Measurements from ENCODE around the gene ARHGAP12. TPM values are rescaled to one million over a fixed set of nuclear protein-coding genes. Genes with fewer than 3 reads are reported as not detected.

ARHGAP12 gene
- total RNA-seq, 1 donor from 2014 or later, result 11.4 TPM

DNA sequence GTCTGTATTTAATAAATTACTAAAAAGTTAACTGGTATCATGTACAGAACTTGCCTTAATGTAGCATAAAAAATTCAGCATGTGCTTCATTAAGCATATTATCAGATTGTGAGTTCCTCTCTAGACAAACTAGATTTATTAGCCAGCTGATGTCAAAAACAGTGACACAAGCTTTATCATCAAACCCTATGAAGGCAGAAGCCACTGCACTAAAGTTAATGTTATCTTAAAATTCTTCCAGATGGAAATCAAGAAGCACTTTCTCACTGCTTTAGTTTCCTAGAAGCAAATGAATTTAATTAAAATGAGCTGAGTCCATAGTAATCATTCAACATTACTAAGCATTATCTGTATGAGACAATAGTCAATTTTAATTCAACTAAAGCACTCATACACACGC, 96.4 kb downstream of the ARHGAP12 start:
- no peaks in the 10 kb centered on the region for H3K9me3 ChIP-seq
- no peaks in the 10 kb centered on the region for H3K36me3 ChIP-seq
- no peak for DNase-seq (ENCODE audit: low spot score in 2 of 2)
- no peaks in the 10 kb centered on the region for H3K4me1 ChIP-seq
- TF ChIP-seq, protein P1, sequence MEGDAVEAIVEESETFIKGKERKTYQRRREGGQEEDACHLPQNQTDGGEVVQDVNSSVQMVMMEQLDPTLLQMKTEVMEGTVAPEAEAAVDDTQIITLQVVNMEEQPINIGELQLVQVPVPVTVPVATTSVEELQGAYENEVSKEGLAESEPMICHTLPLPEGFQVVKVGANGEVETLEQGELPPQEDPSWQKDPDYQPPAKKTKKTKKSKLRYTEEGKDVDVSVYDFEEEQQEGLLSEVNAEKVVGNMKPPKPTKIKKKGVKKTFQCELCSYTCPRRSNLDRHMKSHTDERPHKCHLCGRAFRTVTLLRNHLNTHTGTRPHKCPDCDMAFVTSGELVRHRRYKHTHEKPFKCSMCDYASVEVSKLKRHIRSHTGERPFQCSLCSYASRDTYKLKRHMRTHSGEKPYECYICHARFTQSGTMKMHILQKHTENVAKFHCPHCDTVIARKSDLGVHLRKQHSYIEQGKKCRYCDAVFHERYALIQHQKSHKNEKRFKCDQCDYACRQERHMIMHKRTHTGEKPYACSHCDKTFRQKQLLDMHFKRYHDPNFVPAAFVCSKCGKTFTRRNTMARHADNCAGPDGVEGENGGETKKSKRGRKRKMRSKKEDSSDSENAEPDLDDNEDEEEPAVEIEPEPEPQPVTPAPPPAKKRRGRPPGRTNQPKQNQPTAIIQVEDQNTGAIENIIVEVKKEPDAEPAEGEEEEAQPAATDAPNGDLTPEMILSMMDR (IDR thresholded peaks at IDR 0.05), result no peak
- H3K4me3 ChIP-seq, result no peak overlapping the region
- intact Hi-C loops (cut with DNase I), result no loop called here
- H3K27ac ChIP-seq, result no peak overlapping the region
- no peaks in the 10 kb centered on the region for H3K27me3 ChIP-seq

- intact Hi-C loops (cut with DNase I), result no loop called here
- no peaks in the 10 kb centered on the region for H3K27me3 ChIP-seq
- H3K4me1 ChIP-seq, result no peaks in the 10 kb centered on the region
Observed at GRCh38 chr10:31830887-31831286, 97.7 kb downstream of the ARHGAP12 start.

GRCh38 chr10:31829776-31830175, 98.9 kb downstream of the ARHGAP12 start:
- TF ChIP-seq, protein P1 (IDR thresholded peaks at IDR 0.05), result no peak
- Histone ChIP-seq H3K4me3 (no peak overlapping the region), H3K9me3 (no peaks in the 10 kb centered on the region), H3K27me3 (no peaks in the 10 kb centered on the region), H3K4me1 (no peaks in the 10 kb centered on the region), H3K27ac (no peak overlapping the region), H3K36me3 (no peaks in the 10 kb centered on the region)
- no peak for DNase-seq (ENCODE audit: low spot score in 2 of 2)
- intact Hi-C loops (cut with DNase I), result no loop called here

More at GRCh38 chr10:31830887-31831286, 97.7 kb downstream of the ARHGAP12 start:
- H3K9me3 ChIP-seq, result no peaks in the 10 kb centered on the region
- H3K36me3 ChIP-seq, result no peaks in the 10 kb centered on the region
- no peak overlapping the region for H3K4me3 ChIP-seq
- TF ChIP-seq, protein P1 (IDR thresholded peaks at IDR 0.05), result no peak
- H3K27ac ChIP-seq, result no peak overlapping the region
- DNase-seq (ENCODE audit: low spot score in 2 of 2), result no peak

GRCh38 chr10:31823358-31823757, 105.3 kb downstream of the ARHGAP12 start:
- no peaks in the 10 kb centered on the region for H3K9me3 ChIP-seq
- no peak overlapping the region for H3K4me3 ChIP-seq
- no peaks in the 10 kb centered on the region for H3K36me3 ChIP-seq
- intact Hi-C loops (cut with DNase I), result no loop called here
- H3K4me1 ChIP-seq, result peaks cover 0 to 15% of the 10 kb centered on the region in 2 donors
- H3K27ac ChIP-seq, result no peak overlapping the region
- DNase-seq (ENCODE audit: low spot score in 2 of 2), result no peak
- TF ChIP-seq, protein P1 (IDR thresholded peaks at IDR 0.05), result no peak
- H3K27me3 ChIP-seq, result no peaks in the 10 kb centered on the region

- Histone ChIP-seq H3K27me3 (no peaks in the 10 kb centered on the region), H3K36me3 (no peaks in the 10 kb centered on the region), H3K27ac (no peak overlapping the region), H3K4me3 (no peak overlapping the region), H3K4me1 (peaks cover 0 to 15% of the 10 kb centered on the region in 2 donors), H3K9me3 (no peaks in the 10 kb centered on the region)
- no peak for DNase-seq (ENCODE audit: low spot score in 2 of 2)
- TF ChIP-seq, protein P1 (IDR thresholded peaks at IDR 0.05), result no peak
- intact Hi-C loops (cut with DNase I), result no loop called here
Observed at GRCh38 chr10:31822616-31823318, 105.9 kb downstream of the ARHGAP12 start.

Measured in ascending aorta (tissue), 2 donors.